Measurements from ENCODE around the gene USHBP1.

DNA sequence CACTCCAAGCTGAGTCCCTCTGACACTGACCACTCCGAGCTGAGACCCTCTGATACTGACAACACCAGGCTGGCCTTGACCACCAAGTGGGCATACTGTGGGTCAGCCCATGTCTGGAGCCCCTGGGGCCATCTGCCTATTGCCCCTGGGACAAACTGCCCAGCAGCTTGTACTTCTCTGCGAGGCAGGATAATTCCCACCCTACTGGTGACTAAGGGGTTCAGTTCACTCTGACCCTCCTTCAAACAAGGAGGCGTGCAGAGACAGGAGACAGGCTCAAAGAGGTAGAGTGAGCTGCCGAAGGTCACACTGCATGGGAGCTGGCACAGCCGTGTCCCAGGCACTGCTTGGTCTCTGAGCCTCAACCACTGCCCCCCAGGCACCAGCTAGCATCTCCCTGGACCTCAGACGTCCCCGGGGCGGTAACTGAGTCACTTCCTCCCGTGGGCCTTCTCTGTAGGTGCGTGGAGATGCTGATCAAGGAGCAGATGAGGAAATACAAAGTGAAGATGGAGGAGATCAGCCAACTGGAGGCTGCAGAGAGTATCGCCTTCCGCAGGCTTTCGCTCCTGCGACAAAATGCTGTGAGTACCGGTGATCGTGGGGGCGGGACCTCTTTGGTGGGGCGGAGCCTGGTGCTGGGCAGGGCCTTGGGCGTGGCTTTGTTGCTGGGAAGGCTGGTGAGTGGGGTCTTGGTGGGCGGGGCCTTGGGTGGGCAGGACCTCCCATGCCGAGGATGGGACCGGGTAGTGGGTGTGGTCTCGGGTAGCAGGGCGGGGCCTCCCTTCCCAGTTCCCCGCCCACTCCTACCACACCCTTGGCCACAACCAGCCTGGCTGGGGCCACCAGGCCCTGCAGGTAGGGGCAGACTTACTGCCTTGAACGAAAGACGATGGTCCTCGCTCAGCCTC is 55.2 kb downstream of the USHBP1 start:
- TF ChIP-seq, protein P1, sequence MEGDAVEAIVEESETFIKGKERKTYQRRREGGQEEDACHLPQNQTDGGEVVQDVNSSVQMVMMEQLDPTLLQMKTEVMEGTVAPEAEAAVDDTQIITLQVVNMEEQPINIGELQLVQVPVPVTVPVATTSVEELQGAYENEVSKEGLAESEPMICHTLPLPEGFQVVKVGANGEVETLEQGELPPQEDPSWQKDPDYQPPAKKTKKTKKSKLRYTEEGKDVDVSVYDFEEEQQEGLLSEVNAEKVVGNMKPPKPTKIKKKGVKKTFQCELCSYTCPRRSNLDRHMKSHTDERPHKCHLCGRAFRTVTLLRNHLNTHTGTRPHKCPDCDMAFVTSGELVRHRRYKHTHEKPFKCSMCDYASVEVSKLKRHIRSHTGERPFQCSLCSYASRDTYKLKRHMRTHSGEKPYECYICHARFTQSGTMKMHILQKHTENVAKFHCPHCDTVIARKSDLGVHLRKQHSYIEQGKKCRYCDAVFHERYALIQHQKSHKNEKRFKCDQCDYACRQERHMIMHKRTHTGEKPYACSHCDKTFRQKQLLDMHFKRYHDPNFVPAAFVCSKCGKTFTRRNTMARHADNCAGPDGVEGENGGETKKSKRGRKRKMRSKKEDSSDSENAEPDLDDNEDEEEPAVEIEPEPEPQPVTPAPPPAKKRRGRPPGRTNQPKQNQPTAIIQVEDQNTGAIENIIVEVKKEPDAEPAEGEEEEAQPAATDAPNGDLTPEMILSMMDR (IDR thresholded peaks at IDR 0.05): no peak
- TF ChIP-seq EZH2phosphoT487 (IDR thresholded peaks at IDR 0.05): no peak
- no peak for TF ChIP-seq EZH2 (IDR thresholded peaks at IDR 0.05)
